DND-41 (cell line): ENCODE results near the gene ECHDC3.

Experiments used
- ATAC-seq: fragments of 200-7000 bp; cut with Tn5 transposase; 3 replicates; pipeline ENCODE4 v1.9.1; 2021; ENCODE audit warnings: low read depth; ENCODE audit not compliant: insufficient read depth
- DNase-seq: peaks from one replicate; pipeline ENCODE4 v3.0.0-alpha.2; 2020
- H2AFZ ChIP-seq: 2 replicates; pipeline ENCODE4 v1.6.0; 2012; ENCODE audit warnings: low read depth, low read length
- H3K27ac ChIP-seq: 2 replicates; pipeline ENCODE4 v1.5.1; 2012; ENCODE audit warnings: low read length, inconsistent platforms
- H3K27me3 ChIP-seq: fragments of 200-600 bp; sonication (generic); 2 replicates; pipeline ENCODE4 v1.6.0; 2012; ENCODE audit warnings: low read length, mild to moderate bottlenecking, inconsistent platforms; ENCODE audit not compliant: insufficient read depth, poor library complexity
- H3K36me3 ChIP-seq: 2 replicates; pipeline ENCODE4 v1.5.1; 2012; ENCODE audit warnings: low read length, inconsistent platforms; ENCODE audit not compliant: insufficient read depth
- H3K4me1 ChIP-seq: 2 replicates; pipeline ENCODE4 v1.5.1; 2012; ENCODE audit warnings: mild to moderate bottlenecking, low read length; ENCODE audit not compliant: insufficient read depth
- H3K4me2 ChIP-seq: 2 replicates; pipeline ENCODE4 v1.6.0; 2012; ENCODE audit warnings: mild to moderate bottlenecking, moderate library complexity, low read length, inconsistent platforms; ENCODE audit not compliant: insufficient read depth
- H3K4me3 ChIP-seq, 2 experiments: fragments of 200-600 bp in 1 of 2; shearing (Covaris generic) in 1 of 2; 2 replicates each; pipeline ENCODE4 v1.5.1; 2012 to 2016; ENCODE audit warnings: inconsistent platforms in 2 of 2, low read length in 2 of 2, mild to moderate bottlenecking in 2 of 2, low read depth in 1 of 2, moderate library complexity in 1 of 2
- H3K79me2 ChIP-seq: 2 replicates; pipeline ENCODE4 v1.6.0; 2012; ENCODE audit warnings: low read length, inconsistent platforms; ENCODE audit not compliant: insufficient read depth
- H3K9ac ChIP-seq: 2 replicates; pipeline ENCODE4 v1.6.0; 2012; ENCODE audit warnings: low read depth, mild to moderate bottlenecking, inconsistent platforms, low read length, moderate library complexity
- H3K9me3 ChIP-seq: 2 replicates; pipeline ENCODE4 v1.5.1; 2012; ENCODE audit warnings: low read length, moderate library complexity, mild to moderate bottlenecking, inconsistent platforms; ENCODE audit not compliant: insufficient read depth, severe bottlenecking
- H4K20me1 ChIP-seq: 2 replicates; pipeline ENCODE4 v1.6.0; 2012; ENCODE audit warnings: low read length; ENCODE audit not compliant: insufficient read depth
- EZH2 ChIP-seq: IDR thresholded peaks from 3 replicates; pipeline ENCODE4 v1.6.1; 2012; ENCODE audit warnings: borderline replicate concordance, low read depth, mild to moderate bottlenecking, moderate library complexity, low read length, inconsistent platforms; ENCODE audit not compliant: severe bottlenecking
- TF ChIP-seq, protein P1 (sequence below): IDR thresholded peaks from 2 replicates; pipeline ENCODE4 v1.5.1; 2012; ENCODE audit warnings: borderline replicate concordance, low read length, moderate library complexity, mild to moderate bottlenecking; ENCODE audit not compliant: poor library complexity, severe bottlenecking; ENCODE audit errors: extremely low read depth

ECHDC3 gene

GRCh38 chr10:11804336-11804735 lies 62.2 kb downstream of the ECHDC3 start:
- ATAC-seq (no peak), DNase-seq (no peak)
- Histone ChIP-seq H3K79me2 (no peaks in the 10 kb centered on the region), H3K36me3 (no peaks in the 10 kb centered on the region), H3K4me2 (no peak overlapping the region), H3K4me3 (no peak overlapping the region), H2AFZ (no peak overlapping the region), H3K4me1 (no peaks in the 10 kb centered on the region), H3K9me3 (no peaks in the 10 kb centered on the region), H4K20me1 (no peaks in the 10 kb centered on the region), H3K9ac (no peak overlapping the region), H3K27me3 (no peaks in the 10 kb centered on the region), H3K27ac (no peak overlapping the region)
- TF ChIP-seq EZH2 = no peak
- TF ChIP-seq, protein P1, sequence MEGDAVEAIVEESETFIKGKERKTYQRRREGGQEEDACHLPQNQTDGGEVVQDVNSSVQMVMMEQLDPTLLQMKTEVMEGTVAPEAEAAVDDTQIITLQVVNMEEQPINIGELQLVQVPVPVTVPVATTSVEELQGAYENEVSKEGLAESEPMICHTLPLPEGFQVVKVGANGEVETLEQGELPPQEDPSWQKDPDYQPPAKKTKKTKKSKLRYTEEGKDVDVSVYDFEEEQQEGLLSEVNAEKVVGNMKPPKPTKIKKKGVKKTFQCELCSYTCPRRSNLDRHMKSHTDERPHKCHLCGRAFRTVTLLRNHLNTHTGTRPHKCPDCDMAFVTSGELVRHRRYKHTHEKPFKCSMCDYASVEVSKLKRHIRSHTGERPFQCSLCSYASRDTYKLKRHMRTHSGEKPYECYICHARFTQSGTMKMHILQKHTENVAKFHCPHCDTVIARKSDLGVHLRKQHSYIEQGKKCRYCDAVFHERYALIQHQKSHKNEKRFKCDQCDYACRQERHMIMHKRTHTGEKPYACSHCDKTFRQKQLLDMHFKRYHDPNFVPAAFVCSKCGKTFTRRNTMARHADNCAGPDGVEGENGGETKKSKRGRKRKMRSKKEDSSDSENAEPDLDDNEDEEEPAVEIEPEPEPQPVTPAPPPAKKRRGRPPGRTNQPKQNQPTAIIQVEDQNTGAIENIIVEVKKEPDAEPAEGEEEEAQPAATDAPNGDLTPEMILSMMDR = no peak

DNA sequence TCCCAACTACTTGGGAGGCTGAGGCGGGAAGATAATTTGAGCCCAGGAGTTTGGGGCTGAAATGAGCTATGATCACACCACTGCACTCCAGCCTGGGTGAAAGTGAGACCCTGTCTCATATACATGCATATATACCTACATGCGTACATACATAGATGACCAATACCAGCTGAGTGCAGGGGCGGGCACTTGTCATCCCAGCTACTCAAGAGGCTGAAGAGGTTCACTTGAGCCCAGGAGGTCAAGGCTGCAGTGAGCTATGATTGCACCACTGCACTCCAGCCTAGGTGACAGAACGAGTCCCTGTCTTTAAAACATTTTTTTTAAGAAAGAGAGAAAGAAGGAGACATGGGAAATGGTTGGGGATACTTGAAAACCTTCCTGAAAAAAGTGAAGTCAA lies 63.6 kb downstream of the ECHDC3 start:
- Histone ChIP-seq H3K79me2 (no peaks in the 10 kb centered on the region), H3K4me1 (no peaks in the 10 kb centered on the region), H4K20me1 (no peaks in the 10 kb centered on the region), H3K9me3 (no peaks in the 10 kb centered on the region), H3K27me3 (no peaks in the 10 kb centered on the region), H3K4me3 (no peak overlapping the region), H2AFZ (no peak overlapping the region), H3K4me2 (no peak overlapping the region), H3K9ac (no peak overlapping the region), H3K27ac (no peak overlapping the region), H3K36me3 (no peaks in the 10 kb centered on the region)
- DNase-seq = no peak
- ATAC-seq = no peak
- TF ChIP-seq EZH2 = no peak
- TF ChIP-seq, protein P1 = no peak

GRCh38 chr10:11806706-11807105 lies 64.5 kb downstream of the ECHDC3 start:
- Histone ChIP-seq H3K27ac (no peak overlapping the region), H3K4me1 (no peaks in the 10 kb centered on the region), H3K79me2 (no peaks in the 10 kb centered on the region), H2AFZ (no peak overlapping the region), H4K20me1 (no peaks in the 10 kb centered on the region), H3K4me3 (no peak overlapping the region), H3K9ac (no peak overlapping the region), H3K27me3 (no peaks in the 10 kb centered on the region), H3K36me3 (no peaks in the 10 kb centered on the region), H3K9me3 (no peaks in the 10 kb centered on the region), H3K4me2 (no peak overlapping the region)
- TF ChIP-seq EZH2 = no peak
- TF ChIP-seq, protein P1 = no peak
- DNase-seq (no peak), ATAC-seq (no peak)

DNA sequence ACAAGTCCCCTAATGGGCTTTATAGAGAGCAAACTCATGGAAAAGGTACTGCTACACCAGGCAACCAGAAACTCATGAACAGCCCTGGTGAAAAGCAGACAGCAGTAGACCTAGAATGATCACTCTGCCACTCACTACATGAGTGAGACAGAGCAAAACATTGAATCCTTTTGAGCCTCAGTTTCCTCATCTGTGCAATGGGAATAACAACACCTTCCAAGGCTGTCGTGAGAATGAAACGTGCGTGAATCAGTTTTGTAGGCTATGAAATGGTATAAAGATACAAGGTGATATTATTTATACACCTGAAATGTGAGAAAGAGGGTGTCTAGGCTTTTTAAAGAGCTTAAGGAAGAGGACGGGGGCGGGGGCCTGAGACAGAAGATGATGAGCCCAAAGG lies 66.6 kb downstream of the ECHDC3 start:
- Histone ChIP-seq H2AFZ (no peak overlapping the region), H4K20me1 (no peaks in the 10 kb centered on the region), H3K27me3 (no peaks in the 10 kb centered on the region), H3K4me2 (no peak overlapping the region), H3K4me1 (no peaks in the 10 kb centered on the region), H3K36me3 (no peaks in the 10 kb centered on the region), H3K9ac (no peak overlapping the region), H3K9me3 (no peaks in the 10 kb centered on the region), H3K4me3 (no peak overlapping the region), H3K79me2 (no peaks in the 10 kb centered on the region), H3K27ac (no peak overlapping the region)
- no peak for ATAC-seq
- TF ChIP-seq, protein P1 = no peak
- TF ChIP-seq EZH2 = no peak
- DNase-seq = no peak
